ENCODE data around the gene SLC4A9.
"Not testable (repeated sequence)": the region's sequence is repeated elsewhere in the genome, so short reads cannot be mapped to it uniquely, and the experiment has no call there.

Gene SLC4A9

GRCh38 chr5:140401362-140402257, 41.6 kb downstream of the SLC4A9 start, which contains the start of gene ANKHD1:
ANKHD1 (plus strand) TSS chr5:140401833; CDS start chr5:140401968, 135 bp downstream.
- DNase-seq: peak; percentile 94

GRCh38 chr5:140402258-140403074, 42.5 kb downstream of the SLC4A9 start:
- peak; percentile 32 for DNase-seq

GRCh38 chr5:140403613-140404012, 43.6 kb downstream of the SLC4A9 start:
- DNase-seq: no peak

GRCh38 chr5:140408750-140409241, 48.8 kb downstream of the SLC4A9 start:
- no peak for DNase-seq

- DNase-seq: no peak
These were observed 53.2 kb downstream of the SLC4A9 start for GRCh38 chr5:140413230-140413629.

DNA sequence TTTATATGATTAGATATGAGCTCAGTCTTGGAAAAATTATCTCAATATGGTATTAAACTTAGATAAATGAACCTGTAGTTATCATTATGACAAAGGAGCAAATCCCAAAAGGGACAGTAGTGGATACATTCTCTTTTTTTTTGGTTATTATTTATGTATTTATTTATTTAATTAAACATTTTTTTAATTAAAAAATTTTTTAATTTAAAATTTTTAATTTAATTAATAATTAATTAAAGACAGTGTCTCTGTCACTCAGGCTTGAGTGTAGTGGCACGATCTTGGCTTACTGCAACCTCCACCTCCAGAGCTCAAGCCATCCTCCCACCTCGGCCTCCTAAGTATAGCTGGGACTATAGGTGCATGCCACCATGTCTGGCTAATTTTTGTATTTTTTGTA, 57.2 kb downstream of the SLC4A9 start:
- DNase-seq: no peak

DNA sequence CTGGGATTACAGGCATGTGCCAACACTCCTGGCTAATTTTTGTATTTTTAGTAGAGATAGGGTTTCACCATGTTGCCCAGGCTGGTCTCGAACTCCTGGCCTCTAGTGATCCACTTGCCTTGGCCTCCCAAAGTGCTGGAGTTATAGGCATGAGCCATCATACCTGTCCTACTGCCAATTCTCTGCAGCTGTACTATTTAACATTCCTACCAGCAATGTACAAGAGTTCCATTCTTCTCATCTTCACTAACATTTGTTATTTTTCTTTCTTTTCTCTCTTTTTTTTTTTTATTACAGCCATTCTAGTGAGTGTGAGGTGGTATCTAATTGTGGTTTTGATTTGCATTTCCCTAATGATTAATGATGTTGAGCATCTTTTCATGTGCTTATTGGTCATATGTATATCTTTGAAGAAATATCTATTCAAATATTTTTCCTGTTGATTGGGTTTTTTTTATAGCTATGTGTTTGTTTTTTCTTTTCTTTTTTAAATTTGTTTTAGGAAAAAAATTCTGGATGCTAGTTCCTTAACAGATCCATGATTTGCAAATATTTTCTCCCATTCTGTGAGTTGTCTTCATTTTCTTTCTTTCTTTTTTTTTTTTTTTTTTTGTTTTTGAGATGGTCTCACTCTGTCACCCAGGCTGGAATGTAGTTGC, 59.0 kb downstream of the SLC4A9 start:
- no peak for DNase-seq

- DNase-seq: no peak
These were observed 60.2 kb downstream of the SLC4A9 start for GRCh38 chr5:140420226-140420570.

DNA sequence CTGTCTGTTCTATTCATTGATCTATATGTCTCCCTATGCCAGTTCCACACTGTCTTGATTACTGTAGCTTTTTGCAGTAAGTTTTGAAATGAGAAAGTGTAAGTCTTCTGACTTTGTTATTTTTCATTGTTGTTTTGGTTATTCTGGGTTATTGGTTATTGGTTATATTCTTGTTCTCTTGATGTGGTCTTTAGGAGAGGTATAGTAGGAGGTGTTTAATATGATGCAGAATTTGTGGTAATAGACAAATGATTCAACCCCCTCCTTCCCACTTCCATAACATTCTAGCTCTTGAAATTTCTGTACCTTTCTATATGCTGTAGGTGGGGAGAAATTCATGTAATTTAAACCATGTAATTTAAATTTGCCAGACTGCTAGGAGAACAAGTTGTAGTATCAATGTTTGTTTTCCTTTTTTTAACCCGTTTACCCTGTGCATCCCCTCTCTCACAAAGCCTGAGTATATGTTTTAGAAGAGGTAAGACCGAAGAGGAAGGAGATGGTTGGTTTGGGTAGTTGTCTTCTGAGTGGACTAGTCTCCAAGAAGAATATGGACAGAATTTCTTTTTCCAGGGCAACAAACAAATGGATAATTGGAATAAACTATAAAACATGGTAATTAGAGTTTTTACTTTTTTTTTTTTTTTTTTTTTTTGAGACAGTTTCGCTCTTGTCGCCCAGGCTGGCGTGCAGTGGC, 60.8 kb downstream of the SLC4A9 start:
- no peak for DNase-seq

DNA sequence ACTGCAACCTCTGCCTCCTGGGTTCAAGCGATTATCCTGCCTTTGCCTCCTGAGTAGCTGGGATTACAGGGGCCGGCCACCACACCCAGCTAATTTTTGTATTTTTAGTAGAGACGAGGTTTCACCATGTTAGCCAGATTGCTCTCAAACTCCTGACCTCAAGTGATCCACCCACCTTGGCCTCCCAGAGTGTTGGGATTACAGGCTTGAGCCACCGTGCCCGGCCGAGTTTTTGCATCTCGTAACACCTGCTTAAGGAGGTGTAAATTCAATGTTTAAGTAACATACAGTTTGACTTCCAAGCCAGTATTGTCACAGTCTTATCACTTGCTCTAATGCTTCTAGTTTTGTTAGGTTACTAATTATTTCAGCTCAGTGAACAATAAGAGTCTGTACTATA, 61.4 kb downstream of the SLC4A9 start:
- not testable (repeated sequence) for DNase-seq

DNA sequence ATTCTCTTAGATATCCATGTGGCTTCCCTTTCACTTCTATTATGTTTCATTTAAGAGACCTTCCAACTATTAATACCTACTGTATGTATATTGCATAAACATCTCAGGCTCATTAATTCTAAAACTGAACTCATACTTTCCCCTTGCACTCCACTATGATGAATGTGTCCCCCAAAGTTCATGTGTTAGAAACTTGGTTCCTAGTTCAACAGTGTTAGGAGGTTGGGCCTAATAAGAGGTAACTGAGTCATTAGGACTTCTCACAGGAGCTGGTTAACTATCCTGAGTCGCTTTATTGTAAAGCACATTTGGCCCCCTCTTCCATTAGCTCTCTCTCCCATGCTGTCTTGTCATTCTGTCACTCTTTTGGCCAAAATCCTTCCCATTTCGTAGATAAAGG, 63.6 kb downstream of the SLC4A9 start:
- DNase-seq: no peak

GRCh38 chr5:140424135-140424534, 64.1 kb downstream of the SLC4A9 start:
- no peak for DNase-seq
